SIG-M5 treated with dmso at 0.1 percent for 504 hours (cell line): ENCODE results near the gene ZNF831.
A peak's percentile ranks its signal among the peaks of the same experiment; 100 is the strongest.

Experiments
- DNase-seq: peaks from one replicate; lab custom pipeline; 2025; ENCODE audit not compliant: unreplicated experiment; lab: John Stamatoyannopoulos, UW

Gene ZNF831

DNA sequence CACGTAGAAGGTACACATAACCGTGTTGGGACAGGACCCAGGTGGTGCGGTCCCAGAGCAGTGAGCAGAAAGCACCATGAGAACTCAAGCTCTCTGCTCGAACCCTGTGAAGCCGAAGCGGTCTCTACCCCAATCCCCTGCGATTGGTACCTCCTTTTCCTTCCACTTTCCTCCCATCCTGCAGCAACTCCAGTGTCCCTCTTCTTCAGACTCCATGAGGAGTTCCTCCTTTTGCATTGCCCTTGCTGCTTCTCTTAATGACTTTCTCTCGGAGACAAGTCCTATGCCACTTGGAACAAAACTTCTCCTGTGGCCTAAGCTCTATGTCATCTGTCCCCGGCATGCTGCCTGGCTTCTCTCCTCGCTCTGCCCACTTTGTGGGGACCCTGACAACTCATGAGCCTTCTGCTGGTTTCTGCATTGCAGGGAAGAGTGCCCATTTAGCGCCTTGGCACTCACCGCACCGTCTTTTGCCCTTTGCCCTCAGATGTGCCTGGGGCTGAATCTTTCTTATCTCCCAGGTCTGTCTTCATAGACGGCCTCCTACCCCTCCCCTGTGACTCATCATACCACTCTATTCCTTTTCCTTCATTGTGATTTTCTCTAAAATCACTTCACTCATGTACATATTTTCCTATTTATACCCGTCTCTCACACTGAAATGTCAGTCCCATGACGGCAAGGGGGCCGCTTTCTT lies 9.2 kb upstream of the ZNF831 start:
- DNase-seq = no peak

- DNase-seq = no peak
Observed at GRCh38 chr20:59157064-59157463, 6.6 kb upstream of the ZNF831 start.

DNA sequence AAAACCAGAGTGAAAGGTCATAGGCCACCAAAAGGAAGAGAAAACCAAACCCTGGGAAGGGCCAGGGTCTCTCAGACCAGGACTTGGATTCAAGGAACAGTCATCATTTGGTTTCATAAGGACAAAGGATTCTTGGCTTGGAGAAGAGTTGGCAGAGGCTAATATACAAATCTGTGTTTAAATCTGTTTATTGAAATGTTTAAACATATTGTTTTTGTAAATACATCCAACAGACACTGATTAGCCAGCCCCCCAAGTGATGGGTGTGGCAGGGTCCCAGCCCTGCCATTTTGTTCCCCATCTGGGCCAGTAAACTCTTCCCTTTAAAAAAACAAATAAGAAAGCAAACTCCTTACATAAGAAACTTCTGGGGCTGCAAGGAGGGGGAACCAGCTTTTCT lies 6.1 kb upstream of the ZNF831 start:
- no peak for DNase-seq

DNA sequence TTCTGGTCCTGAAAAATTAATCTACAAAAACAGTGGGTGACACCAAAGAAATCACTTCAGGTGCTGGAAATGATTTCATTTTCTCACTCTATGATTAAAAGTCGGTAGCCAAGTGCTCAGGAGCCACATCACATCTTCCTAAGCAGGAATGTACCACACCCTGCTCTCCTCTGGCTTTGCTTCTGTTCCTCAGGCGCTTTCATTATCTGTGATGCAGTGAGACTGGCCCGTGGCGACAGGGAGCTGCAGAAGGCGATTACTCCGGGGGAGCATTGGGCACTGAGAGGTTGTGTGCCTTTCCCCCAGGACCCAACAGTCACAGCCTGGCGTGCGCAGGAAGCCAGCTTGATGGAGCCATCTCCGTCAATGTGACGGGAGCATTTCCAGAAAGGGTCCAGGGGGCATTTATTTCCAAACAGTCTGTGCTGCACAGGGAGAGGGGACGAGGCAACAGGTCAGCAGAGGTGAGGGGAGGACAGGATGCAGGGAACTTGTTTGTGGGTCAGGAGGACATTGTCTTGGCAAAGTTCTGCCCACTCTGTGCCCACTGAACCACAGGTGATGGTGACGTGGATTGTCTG lies 5.6 kb upstream of the ZNF831 start:
- peak; percentile 11 for DNase-seq

DNA sequence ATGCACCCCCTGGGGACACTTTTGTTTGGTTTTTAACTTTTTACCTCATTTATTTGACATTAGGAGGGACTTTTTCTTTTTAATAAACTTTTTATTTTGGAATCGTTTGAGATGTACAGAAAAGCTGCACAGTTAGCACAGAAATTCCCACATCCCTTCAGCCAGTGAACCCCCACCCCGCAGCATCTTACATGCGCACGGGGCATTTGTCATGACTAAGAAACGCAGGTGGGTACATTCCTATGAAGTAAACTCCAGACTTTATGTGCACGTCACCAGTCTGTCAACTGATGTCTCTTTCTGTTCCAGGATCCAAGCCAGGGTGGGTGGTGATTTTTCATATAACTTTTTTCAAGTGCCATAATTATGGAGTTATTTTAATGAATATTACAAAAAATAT lies 4.9 kb upstream of the ZNF831 start:
- DNase-seq = no peak

- no peak for DNase-seq
Observed at GRCh38 chr20:59159091-59159490, 4.5 kb upstream of the ZNF831 start.

- no peak for DNase-seq
Observed at GRCh38 chr20:59159493-59160376, 3.9 kb upstream of the ZNF831 start.

- no peak for DNase-seq
Observed at GRCh38 chr20:59160389-59161115, 3.1 kb upstream of the ZNF831 start.

- DNase-seq = no peak
Observed at GRCh38 chr20:59161721-59162120, 1.9 kb upstream of the ZNF831 start.

- DNase-seq = no peak
Observed at GRCh38 chr20:59164686-59165391, 1.2 kb downstream of the ZNF831 start.

DNA sequence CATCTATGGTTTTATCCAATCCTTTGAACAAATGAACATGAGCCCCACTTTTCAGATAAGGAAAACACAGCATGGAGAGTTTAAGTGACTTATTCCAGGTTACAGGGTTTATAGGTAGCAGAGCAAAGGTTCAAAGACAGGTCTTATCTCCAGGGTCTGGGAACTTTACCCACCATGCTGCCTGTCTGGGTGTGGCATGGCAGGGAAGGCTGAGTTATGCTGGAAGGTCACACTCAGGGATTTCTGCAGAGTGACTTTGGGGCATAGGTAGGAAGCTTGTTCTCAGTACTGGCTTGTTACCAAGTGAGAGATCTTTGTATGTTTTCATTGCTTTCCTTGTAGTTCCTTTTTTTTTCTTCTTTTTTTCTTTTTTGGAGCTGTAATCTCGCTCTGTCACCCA lies 1.8 kb downstream of the ZNF831 start:
- no peak for DNase-seq

GRCh38 chr20:59165891-59166709 lies 2.5 kb downstream of the ZNF831 start:
- DNase-seq = no peak

DNA sequence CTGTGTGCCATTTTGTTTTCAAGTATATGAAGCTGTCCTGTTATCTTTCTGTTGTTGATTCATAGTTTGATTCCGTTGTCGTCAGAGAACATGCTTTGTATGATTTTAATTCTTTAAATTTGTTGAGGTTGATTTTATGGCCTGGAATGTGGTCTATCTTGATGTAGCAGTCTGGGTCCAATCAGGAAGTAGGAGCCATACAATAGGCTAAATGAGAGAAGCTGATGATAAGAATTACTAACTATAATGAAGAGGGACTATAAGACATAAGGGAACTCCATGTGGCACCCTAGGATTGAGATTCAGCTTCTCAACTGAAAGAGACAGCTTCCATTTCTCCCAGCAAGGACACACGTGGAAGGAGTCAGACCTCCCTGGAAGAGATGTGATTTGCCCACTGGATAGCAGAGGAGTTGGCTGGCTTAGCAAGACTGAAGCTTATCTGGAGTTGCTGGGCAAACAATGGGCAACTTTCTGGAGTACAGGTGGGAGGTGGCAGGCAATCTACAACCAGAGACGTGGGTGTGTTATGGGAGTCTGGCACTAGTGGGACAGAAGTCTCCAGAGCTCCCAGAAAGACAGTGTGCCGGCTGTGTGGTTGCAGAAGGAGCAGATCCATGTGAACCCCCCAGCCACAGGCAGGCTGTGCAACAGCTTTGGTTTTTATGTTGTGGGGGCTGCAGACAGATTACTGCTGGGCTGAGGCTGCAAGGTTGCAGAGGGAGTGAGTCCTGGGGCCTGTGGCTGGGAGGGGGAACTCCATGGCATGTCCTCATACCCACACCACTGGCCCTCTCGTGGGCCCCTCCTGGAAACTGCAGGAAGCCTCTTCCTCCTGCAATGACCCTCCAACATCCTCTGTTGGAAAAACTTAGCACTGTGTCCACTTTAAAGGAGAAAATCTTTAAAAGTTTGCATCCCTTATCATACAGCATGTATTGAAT lies 7.1 kb downstream of the ZNF831 start:
- peak; percentile 54 for DNase-seq

DNA sequence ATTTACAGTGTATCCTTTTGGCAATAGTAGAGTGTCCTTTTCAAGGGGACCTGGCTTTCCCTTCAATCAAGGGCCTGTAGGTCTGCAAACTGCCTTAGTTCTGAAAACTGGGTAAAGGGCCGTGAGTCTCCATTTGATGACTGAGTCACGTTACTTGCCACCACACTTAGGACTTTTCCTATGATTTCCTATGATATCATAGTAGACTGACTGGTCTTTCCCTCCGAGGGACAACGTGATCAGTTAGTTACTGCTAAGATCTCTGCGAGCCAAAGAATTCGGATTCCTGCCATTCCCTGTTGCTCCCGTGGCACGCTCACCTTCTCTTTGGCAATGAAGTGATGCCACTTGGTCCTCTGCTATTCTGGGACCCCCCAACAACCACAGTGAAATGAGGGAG lies 8.4 kb downstream of the ZNF831 start:
- DNase-seq = no peak

DNA sequence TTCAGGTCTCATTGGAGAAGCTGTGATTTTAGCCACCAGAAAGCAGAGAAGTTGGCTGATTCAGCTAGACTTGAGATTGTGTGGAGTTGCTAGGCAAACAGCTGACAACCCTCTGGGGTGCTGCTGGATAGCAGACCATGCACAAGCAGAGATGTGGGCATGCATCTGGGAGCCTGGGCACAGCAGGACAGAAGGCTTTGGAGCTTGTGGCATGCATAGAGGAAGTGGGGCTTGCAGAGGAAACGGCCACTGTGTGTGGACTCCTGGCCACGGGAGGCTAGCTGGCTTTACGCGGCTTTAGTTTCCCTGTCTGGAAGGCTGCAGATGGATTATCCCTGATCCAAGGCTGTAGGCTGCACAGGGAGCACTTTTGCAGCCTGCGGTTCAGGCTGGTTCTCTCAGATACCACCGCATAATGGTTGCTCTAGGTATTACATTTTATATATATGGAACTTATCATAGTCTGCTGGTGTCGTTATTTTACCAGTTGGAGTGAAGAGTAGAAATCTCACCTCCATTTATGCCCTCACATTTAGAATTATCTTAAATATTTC lies 10.4 kb downstream of the ZNF831 start:
- no peak for DNase-seq

DNA sequence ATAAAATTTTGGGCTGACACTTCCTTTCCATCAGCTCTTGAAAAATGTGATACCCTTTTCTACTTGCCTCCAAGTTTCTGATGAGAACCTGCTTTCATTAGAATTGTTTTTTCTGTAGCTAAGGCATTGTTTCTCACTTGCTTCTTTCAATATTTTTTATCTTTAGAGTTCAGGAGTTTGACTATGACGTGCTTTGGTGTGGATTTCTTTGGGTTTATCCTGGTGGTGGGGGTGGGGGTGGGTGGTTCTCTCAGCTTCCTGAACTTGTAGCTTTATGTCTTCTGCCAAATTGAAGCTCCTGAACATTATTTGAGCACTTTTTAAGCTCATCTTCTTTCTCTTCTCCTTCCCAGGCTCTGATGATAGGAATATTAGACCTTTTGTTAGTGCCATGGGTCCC lies 11.4 kb downstream of the ZNF831 start:
- no peak for DNase-seq

GRCh38 chr20:59175861-59176260 lies 12.2 kb downstream of the ZNF831 start:
- DNase-seq = no peak

DNA sequence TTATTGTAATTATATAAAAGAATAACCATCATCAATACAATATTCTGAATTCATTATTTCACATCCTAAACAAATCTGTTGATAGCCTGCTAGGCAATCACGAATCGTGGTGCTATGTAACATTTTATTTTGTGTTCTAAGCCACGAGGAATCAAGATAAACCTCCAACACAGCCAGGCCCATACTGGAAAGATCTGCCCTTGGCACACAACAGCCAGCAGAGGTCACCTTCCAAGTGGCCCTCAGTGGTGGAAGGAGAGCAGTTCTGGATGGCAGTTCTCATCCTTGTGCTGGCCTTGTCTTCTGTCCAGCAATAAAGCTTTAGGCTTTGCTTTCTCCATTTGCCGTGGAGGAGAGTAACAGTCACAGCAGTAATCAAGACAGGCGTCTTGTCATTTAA lies 13.2 kb downstream of the ZNF831 start:
- no peak for DNase-seq
